Neural cell (in vitro differentiated cells): ENCODE data around the gene NIP7. TPM values are rescaled to one million over a fixed set of nuclear protein-coding genes. Genes with fewer than 3 reads are reported as not detected.

Experiments used
- H2AFZ ChIP-seq: fragments of 200-600, 300-800 bp; sonication (generic), shearing (Covaris generic); 2 replicates; pipeline ENCODE4 v1.6.0; 2014; ENCODE audit warnings: low read depth, mild to moderate bottlenecking, antibody characterized with exemption, low read length, moderate library complexity
- H3F3A ChIP-seq: fragments of 200-600 bp; shearing (Covaris generic); 2 replicates; pipeline ENCODE4 v1.6.1; 2016; ENCODE audit warnings: mild to moderate bottlenecking, moderate library complexity, mixed read lengths, antibody characterized with exemption, low read length; ENCODE audit not compliant: insufficient read depth, poor library complexity, severe bottlenecking
- H3K27ac ChIP-seq: fragments of 200-600, 300-800 bp; sonication (generic), shearing (Covaris generic); 2 replicates; pipeline ENCODE4 v1.5.1; 2014; ENCODE audit warnings: mild to moderate bottlenecking, low read length, moderate library complexity
- H3K27me3 ChIP-seq: fragments of 300-800, 200-600 bp; sonication (generic), shearing (Covaris generic); 2 replicates; pipeline ENCODE4 v1.6.0; 2014; ENCODE audit warnings: mild to moderate bottlenecking, low read depth, low read length, moderate library complexity; ENCODE audit not compliant: insufficient read depth
- H3K36me3 ChIP-seq: fragments of 300-800, 200-600 bp; sonication (generic), shearing (Covaris generic); 2 replicates; pipeline ENCODE4 v1.5.1; 2014; ENCODE audit warnings: mild to moderate bottlenecking, antibody characterized with exemption, low read length, moderate library complexity; ENCODE audit not compliant: insufficient read depth
- H3K4me2 ChIP-seq: fragments of 300-800, 200-600 bp; sonication (generic), shearing (Covaris generic); 2 replicates; pipeline ENCODE4 v1.6.0; 2014; ENCODE audit warnings: mild to moderate bottlenecking, low read length
- H3K4me3 ChIP-seq: fragments of 300-800, 200-600 bp; sonication (generic), shearing (Covaris generic); 2 replicates; pipeline ENCODE4 v1.5.1; 2014; ENCODE audit warnings: mild to moderate bottlenecking, low read length, moderate library complexity
- H3K79me2 ChIP-seq: fragments of 200-600 bp; shearing (Covaris generic); replicated peaks from 2 replicates; pipeline ENCODE4 v1.6.0; 2014; ENCODE audit warnings: mild to moderate bottlenecking, low read length, moderate library complexity; ENCODE audit not compliant: insufficient read depth
- H3K9ac ChIP-seq: fragments of 300-800, 200-600 bp; sonication (generic), shearing (Covaris generic); 2 replicates; pipeline ENCODE4 v1.6.1; 2016; ENCODE audit warnings: mild to moderate bottlenecking, low read length, mixed read lengths
- H3K9me2 ChIP-seq: fragments of 200-600 bp; shearing (Covaris generic); 2 replicates; pipeline ENCODE4 v1.6.1; 2016; ENCODE audit warnings: mild to moderate bottlenecking, low read length, mixed read lengths; ENCODE audit not compliant: insufficient read depth
- H3K9me3 ChIP-seq: fragments of 200-600, 300-800 bp; sonication (generic), shearing (Covaris generic); 2 replicates; pipeline ENCODE4 v1.6.1; 2016; ENCODE audit warnings: mild to moderate bottlenecking, mixed run types, low read length, moderate library complexity, mixed read lengths
- H4K20me1 ChIP-seq: fragments of 200-600 bp; shearing (Covaris generic); 2 replicates; pipeline ENCODE4 v1.6.1; 2016; ENCODE audit warnings: mild to moderate bottlenecking, mixed run types; ENCODE audit not compliant: insufficient read depth
- EP300 ChIP-seq: fragments of 450-650 bp; conservative IDR thresholded peaks from 2 replicates; pipeline ENCODE4 v1.6.1; 2014; ENCODE audit warnings: antibody characterized with exemption, mild to moderate bottlenecking, moderate library complexity; ENCODE audit not compliant: poor library complexity, severe bottlenecking
- EZH2 ChIP-seq: fragments of 200-600, 300-800 bp; shearing (Covaris generic), sonication (generic); IDR thresholded peaks from 2 replicates; pipeline ENCODE4 v1.6.1; 2014; ENCODE audit warnings: antibody characterized with exemption, low read length, borderline replicate concordance, mild to moderate bottlenecking; ENCODE audit not compliant: insufficient read depth, poor library complexity, severe bottlenecking
- MXI1 ChIP-seq: fragments of 450-650 bp; conservative IDR thresholded peaks from 2 replicates; pipeline ENCODE4 v1.6.1; 2014; ENCODE audit warnings: antibody characterized with exemption, mild to moderate bottlenecking; ENCODE audit not compliant: poor library complexity, severe bottlenecking
- POLR2AphosphoS5 ChIP-seq: IDR thresholded peaks from 2 replicates; pipeline ENCODE4 v1.6.1; 2012
- RAD21 ChIP-seq: fragments of 450-650 bp; conservative IDR thresholded peaks from 2 replicates; pipeline ENCODE4 v1.6.1; 2014; ENCODE audit warnings: antibody characterized with exemption, mild to moderate bottlenecking, moderate library complexity
- SMC3 ChIP-seq: fragments of 450-650 bp; conservative IDR thresholded peaks from 2 replicates; pipeline ENCODE4 v1.6.1; 2014; ENCODE audit warnings: antibody characterized with exemption, mild to moderate bottlenecking, moderate library complexity; ENCODE audit not compliant: poor library complexity
- TAF1 ChIP-seq: IDR thresholded peaks from 2 replicates; pipeline ENCODE4 v1.6.1; 2012; ENCODE audit warnings: low read depth
- polyA plus RNA-seq: library from polyadenylated mRNA; depleted of rRNA; stranded (reverse); fragments of >200 nt; gene quantifications from 2 replicates; pipeline ENCODE4 v1.2.3, GENCODE V29; 2014
- TF ChIP-seq, protein P1 (sequence below): IDR thresholded peaks from 2 replicates; pipeline ENCODE4 v1.6.1; 2012; ENCODE audit warnings: borderline replicate concordance
- TF ChIP-seq, protein P2 (sequence below): fragments of 450-650 bp; IDR thresholded peaks from 2 replicates; pipeline ENCODE4 v1.5.1; 2014; ENCODE audit warnings: antibody characterized with exemption, mild to moderate bottlenecking, moderate library complexity; ENCODE audit not compliant: poor library complexity, severe bottlenecking

NIP7 gene
- polyA plus RNA-seq, 1 donor from 2014 or later = 15.8 TPM

DNA sequence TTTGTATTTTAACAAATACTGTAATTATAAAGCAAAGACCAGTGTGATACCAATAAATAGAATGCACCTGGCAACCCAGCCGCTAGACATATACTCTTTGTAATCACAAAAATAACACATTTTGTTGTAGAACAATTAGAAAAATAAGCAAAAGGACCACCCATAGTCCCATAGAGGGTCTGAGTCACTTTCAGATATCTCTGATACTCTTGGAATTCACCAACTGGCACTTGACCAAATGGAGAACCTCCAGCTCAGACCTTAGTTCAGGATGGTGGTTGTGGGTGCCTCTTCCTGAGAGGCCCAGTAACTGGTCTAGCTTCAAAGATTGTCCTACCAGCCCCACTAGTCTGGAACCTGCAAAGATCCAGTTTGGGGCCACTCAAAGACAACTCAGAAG, 47.0 kb downstream of the NIP7 start:
- Histone ChIP-seq H3F3A (no peaks in the 10 kb centered on the region), H3K27ac (no peak overlapping the region), H3K4me3 (peak overlapping the region; percentile 70), H3K79me2 (peaks cover 17% of the 10 kb centered on the region), H4K20me1 (no peaks in the 10 kb centered on the region), H3K27me3 (no peaks in the 10 kb centered on the region), H3K9ac (no peak overlapping the region), H3K9me2 (no peaks in the 10 kb centered on the region), H3K9me3 (no peaks in the 10 kb centered on the region), H3K4me2 (no peak overlapping the region), H2AFZ (peak overlapping the region; percentile 24), H3K36me3 (no peaks in the 10 kb centered on the region)
- TF ChIP-seq MXI1 (no peak), POLR2AphosphoS5 (no peak), SMC3 (no peak), TAF1 (no peak), EZH2 (no peak), RAD21 (no peak), EP300 (no peak)
- TF ChIP-seq, protein P1, sequence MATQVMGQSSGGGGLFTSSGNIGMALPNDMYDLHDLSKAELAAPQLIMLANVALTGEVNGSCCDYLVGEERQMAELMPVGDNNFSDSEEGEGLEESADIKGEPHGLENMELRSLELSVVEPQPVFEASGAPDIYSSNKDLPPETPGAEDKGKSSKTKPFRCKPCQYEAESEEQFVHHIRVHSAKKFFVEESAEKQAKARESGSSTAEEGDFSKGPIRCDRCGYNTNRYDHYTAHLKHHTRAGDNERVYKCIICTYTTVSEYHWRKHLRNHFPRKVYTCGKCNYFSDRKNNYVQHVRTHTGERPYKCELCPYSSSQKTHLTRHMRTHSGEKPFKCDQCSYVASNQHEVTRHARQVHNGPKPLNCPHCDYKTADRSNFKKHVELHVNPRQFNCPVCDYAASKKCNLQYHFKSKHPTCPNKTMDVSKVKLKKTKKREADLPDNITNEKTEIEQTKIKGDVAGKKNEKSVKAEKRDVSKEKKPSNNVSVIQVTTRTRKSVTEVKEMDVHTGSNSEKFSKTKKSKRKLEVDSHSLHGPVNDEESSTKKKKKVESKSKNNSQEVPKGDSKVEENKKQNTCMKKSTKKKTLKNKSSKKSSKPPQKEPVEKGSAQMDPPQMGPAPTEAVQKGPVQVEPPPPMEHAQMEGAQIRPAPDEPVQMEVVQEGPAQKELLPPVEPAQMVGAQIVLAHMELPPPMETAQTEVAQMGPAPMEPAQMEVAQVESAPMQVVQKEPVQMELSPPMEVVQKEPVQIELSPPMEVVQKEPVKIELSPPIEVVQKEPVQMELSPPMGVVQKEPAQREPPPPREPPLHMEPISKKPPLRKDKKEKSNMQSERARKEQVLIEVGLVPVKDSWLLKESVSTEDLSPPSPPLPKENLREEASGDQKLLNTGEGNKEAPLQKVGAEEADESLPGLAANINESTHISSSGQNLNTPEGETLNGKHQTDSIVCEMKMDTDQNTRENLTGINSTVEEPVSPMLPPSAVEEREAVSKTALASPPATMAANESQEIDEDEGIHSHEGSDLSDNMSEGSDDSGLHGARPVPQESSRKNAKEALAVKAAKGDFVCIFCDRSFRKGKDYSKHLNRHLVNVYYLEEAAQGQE = no peak
- TF ChIP-seq, protein P2, sequence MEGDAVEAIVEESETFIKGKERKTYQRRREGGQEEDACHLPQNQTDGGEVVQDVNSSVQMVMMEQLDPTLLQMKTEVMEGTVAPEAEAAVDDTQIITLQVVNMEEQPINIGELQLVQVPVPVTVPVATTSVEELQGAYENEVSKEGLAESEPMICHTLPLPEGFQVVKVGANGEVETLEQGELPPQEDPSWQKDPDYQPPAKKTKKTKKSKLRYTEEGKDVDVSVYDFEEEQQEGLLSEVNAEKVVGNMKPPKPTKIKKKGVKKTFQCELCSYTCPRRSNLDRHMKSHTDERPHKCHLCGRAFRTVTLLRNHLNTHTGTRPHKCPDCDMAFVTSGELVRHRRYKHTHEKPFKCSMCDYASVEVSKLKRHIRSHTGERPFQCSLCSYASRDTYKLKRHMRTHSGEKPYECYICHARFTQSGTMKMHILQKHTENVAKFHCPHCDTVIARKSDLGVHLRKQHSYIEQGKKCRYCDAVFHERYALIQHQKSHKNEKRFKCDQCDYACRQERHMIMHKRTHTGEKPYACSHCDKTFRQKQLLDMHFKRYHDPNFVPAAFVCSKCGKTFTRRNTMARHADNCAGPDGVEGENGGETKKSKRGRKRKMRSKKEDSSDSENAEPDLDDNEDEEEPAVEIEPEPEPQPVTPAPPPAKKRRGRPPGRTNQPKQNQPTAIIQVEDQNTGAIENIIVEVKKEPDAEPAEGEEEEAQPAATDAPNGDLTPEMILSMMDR = no peak

Other genes starting within 250 kb of the NIP7 start
- gene HAS3, start 234.1 kb upstream of the NIP7 start, polyA plus RNA-seq = 12.5 and 30.1 TPM in 2 replicates
- 109 and 133 TPM in 2 replicates for gene CHTF8, start 207.2 kb upstream of the NIP7 start, polyA plus RNA-seq
- 18.5 and 23.6 TPM in 2 replicates for gene UTP4, start 207.1 kb upstream of the NIP7 start, polyA plus RNA-seq
- gene SNTB2, start 152.6 kb upstream of the NIP7 start, polyA plus RNA-seq = 7.0 and 8.2 TPM in 2 replicates
- 46.3 and 52.6 TPM in 2 replicates for gene VPS4A, start 28.4 kb upstream of the NIP7 start, polyA plus RNA-seq
- gene PDF, start 9.2 kb upstream of the NIP7 start, polyA plus RNA-seq = 5.1 and 6.0 TPM in 2 replicates
- gene COG8, start 208 bp upstream of the NIP7 start, polyA plus RNA-seq = 27.8 and 44.4 TPM in 2 replicates
- not detected in 2 replicates for gene TMED6, start 12.0 kb downstream of the NIP7 start, polyA plus RNA-seq
- gene TERF2, start 46.2 kb downstream of the NIP7 start, polyA plus RNA-seq = 26.7 and 27.7 TPM in 2 replicates
- gene CYB5B, start 84.8 kb downstream of the NIP7 start, polyA plus RNA-seq = 70.4 and 93.5 TPM in 2 replicates
- 9.2 and 11.5 TPM in 2 replicates for gene NFAT5, start 226.2 kb downstream of the NIP7 start, polyA plus RNA-seq